Mammary epithelial cell (primary cell): Measurements from ENCODE around the gene PDHB.

Source experiments
- EZH2 ChIP-seq: IDR thresholded peaks from 2 replicates; pipeline ENCODE4 v1.6.1; 2012; ENCODE audit warnings: low read length, inconsistent platforms, borderline replicate concordance
- TF ChIP-seq, protein P1 (sequence below), 2 donors: IDR thresholded peaks in 1 of 2; conservative IDR thresholded peaks in 1 of 2; 2 replicates each; pipeline ENCODE4 v1.5.1; 2011 to 2012; ENCODE audit warnings: inconsistent platforms in 2 of 2, low read length in 2 of 2, mild to moderate bottlenecking in 2 of 2, control low read depth in 1 of 2, low read depth in 1 of 2; ENCODE audit not compliant: insufficient read depth in 1 of 2; ENCODE audit errors: extremely low read depth in 1 of 2

DNA sequence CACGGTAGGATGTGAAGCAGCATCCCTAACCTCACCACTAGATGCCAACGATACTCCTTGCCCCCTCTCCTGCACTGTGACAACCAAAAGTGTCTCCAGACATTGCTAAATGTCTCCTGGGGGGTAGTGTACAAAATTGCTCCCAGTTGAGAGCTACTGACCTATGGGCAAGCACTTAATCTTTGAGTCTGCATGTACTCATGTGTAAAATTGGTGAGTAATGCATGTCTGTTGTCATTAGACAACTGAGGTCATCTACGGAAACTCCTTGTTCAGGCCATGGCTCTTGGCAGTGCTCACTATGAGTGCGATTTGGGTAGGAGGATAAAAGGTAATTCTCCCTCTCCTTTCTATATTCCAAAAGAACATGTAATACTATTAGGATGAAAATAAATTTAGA is 29.2 kb downstream of the PDHB start:
- TF ChIP-seq, protein P1, sequence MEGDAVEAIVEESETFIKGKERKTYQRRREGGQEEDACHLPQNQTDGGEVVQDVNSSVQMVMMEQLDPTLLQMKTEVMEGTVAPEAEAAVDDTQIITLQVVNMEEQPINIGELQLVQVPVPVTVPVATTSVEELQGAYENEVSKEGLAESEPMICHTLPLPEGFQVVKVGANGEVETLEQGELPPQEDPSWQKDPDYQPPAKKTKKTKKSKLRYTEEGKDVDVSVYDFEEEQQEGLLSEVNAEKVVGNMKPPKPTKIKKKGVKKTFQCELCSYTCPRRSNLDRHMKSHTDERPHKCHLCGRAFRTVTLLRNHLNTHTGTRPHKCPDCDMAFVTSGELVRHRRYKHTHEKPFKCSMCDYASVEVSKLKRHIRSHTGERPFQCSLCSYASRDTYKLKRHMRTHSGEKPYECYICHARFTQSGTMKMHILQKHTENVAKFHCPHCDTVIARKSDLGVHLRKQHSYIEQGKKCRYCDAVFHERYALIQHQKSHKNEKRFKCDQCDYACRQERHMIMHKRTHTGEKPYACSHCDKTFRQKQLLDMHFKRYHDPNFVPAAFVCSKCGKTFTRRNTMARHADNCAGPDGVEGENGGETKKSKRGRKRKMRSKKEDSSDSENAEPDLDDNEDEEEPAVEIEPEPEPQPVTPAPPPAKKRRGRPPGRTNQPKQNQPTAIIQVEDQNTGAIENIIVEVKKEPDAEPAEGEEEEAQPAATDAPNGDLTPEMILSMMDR (conservative IDR thresholded peaks at IDR 0.05 in 1 of 2, IDR thresholded peaks at IDR 0.05 in 1 of 2; ENCODE audit: extremely low read depth in 1 of 2, insufficient read depth in 1 of 2, low read depth in 1 of 2, low read length in 2 of 2), result no peak
- TF ChIP-seq EZH2, result no peak
